ENCODE measurements around the gene SNTG2. TPM values are rescaled to one million over a fixed set of nuclear protein-coding genes. Genes with fewer than 3 reads are reported as not detected.

The SNTG2 gene
- total RNA-seq, 4 donors from 2014 or later = 9.0 to 44.6 (median 30.8) TPM

- Histone ChIP-seq H3K9me3 (no peaks in the 10 kb centered on the region), H3K27ac (no peak overlapping the region), H3K27me3 (peaks cover 0 to 29% of the 10 kb centered on the region in 2 donors), H3K4me3 (no peak overlapping the region), H3K36me3 (no peaks in the 10 kb centered on the region), H3K4me1 (peaks cover 0 to 4% (median 0%) of the 10 kb centered on the region in 4 donors)
- WGBS, 2 donors = 66 to 76% methylated on average over 21 to 24 of the region's 33 CpGs
- TF ChIP-seq POLR2A (IDR thresholded peaks at IDR 0.05) (no peak), EP300 (IDR thresholded peaks at IDR 0.05) (no peak)
- TF ChIP-seq, protein P1, sequence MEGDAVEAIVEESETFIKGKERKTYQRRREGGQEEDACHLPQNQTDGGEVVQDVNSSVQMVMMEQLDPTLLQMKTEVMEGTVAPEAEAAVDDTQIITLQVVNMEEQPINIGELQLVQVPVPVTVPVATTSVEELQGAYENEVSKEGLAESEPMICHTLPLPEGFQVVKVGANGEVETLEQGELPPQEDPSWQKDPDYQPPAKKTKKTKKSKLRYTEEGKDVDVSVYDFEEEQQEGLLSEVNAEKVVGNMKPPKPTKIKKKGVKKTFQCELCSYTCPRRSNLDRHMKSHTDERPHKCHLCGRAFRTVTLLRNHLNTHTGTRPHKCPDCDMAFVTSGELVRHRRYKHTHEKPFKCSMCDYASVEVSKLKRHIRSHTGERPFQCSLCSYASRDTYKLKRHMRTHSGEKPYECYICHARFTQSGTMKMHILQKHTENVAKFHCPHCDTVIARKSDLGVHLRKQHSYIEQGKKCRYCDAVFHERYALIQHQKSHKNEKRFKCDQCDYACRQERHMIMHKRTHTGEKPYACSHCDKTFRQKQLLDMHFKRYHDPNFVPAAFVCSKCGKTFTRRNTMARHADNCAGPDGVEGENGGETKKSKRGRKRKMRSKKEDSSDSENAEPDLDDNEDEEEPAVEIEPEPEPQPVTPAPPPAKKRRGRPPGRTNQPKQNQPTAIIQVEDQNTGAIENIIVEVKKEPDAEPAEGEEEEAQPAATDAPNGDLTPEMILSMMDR (IDR thresholded peaks at IDR 0.05) = no peak
- DNase-seq (ENCODE audit: low spot score in 2 of 2) = no peak
Observed at GRCh38 chr2:955829-956731, 5.4 kb downstream of the SNTG2 start.

DNA sequence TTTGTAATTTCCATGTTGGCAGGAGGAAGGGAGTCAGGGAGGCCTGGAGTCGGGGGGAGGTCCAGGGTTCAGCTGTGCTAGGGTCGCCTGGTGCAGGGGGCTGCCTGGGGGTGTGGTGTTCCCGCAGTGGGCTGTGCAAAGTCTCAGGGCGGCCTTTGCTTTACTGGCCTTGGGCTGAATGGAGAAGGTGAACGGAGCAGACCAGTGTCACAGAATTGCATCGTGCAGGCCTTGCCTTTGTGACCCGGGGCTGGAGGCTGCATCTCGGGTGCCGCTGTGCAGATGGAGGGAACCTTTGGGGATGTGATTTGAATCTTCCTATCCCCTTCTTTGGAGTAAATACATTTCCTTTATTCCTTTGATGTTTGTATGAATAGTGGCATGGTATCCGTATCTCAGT lies 8.8 kb downstream of the SNTG2 start:
- Histone ChIP-seq H3K27ac (no peak overlapping the region), H3K9me3 (no peaks in the 10 kb centered on the region), H3K4me1 (no peaks in the 10 kb centered on the region), H3K4me3 (no peak overlapping the region), H3K27me3 (no peaks in the 10 kb centered on the region), H3K36me3 (no peaks in the 10 kb centered on the region)
- WGBS, 2 donors = 67 to 75% methylated on average over 10 of the region's 10 CpGs
- no peak for DNase-seq (ENCODE audit: low spot score in 2 of 2)
- TF ChIP-seq POLR2A (IDR thresholded peaks at IDR 0.05) (no peak), EP300 (IDR thresholded peaks at IDR 0.05) (no peak)
- TF ChIP-seq, protein P1 (IDR thresholded peaks at IDR 0.05) = no peak

DNA sequence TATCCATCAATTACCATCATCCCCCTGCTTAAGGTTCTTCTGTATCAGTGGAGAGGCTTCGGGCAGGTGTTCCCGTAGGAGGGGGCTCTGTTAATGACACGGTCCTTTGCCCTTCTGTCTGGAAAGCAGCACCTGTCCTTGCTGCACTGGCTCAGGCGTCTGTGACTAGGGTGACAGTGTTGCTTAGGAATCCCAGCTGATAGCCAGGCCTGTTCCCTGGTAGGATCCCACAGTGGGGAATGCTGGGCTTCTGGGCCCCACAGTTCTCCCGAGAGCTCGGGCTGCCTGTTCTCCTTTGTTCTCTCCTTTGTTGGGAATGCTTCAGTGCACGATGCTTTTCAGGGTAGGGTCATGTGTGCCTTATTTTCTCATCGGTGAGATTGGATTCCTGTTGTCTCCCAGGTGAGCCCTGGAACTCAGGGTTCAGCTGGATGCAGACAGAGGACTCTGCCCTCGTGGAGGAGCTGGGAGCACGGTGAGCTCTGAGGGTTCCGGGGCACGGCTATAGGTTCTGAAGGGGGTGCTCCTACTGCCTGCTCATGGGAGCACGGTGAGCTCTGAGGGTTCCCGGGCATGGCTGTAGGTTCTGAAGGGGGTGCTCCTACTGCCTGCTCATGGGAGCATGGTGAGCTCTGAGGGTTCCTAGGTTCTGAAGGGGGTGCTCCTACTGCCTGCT lies 9.6 kb downstream of the SNTG2 start:
- H3K9me3 ChIP-seq = no peaks in the 10 kb centered on the region
- H3K4me1 ChIP-seq = no peaks in the 10 kb centered on the region
- TF ChIP-seq POLR2A (IDR thresholded peaks at IDR 0.05) (no peak), EP300 (IDR thresholded peaks at IDR 0.05) (no peak)
- TF ChIP-seq, protein P1 (IDR thresholded peaks at IDR 0.05) = no peak
- DNase-seq (ENCODE audit: low spot score in 2 of 2) = no peak
- 78 to 90% methylated on average over 14 of the region's 14 CpGs for WGBS, 2 donors
- no peaks in the 10 kb centered on the region for H3K27me3 ChIP-seq
- no peaks in the 10 kb centered on the region for H3K36me3 ChIP-seq
- H3K27ac ChIP-seq = no peak overlapping the region
- no peak overlapping the region for H3K4me3 ChIP-seq

DNA sequence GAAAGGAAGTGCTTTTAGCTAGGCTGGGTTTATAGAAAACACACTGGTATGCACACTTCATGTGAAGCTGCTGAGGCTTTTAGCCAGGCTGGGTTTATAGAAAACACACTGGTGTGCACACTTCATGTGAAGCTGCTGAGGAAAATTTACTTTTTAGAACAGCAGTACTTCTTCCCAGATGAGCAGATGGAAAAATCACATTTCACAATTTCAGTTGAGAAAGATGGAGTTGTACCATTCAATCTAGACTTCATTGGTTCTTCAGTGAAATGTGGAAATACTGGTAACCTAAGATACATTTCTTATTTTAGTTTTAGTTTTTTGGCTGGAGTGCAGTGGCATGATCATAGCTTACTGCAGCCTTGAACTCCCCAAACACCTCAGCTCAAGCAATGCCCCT lies 11.1 kb downstream of the SNTG2 start:
- Histone ChIP-seq H3K4me3 (no peak overlapping the region), H3K27me3 (no peaks in the 10 kb centered on the region), H3K27ac (no peak overlapping the region), H3K4me1 (no peaks in the 10 kb centered on the region), H3K36me3 (no peaks in the 10 kb centered on the region), H3K9me3 (no peaks in the 10 kb centered on the region)
- TF ChIP-seq, protein P1 (IDR thresholded peaks at IDR 0.05) = no peak
- TF ChIP-seq POLR2A (IDR thresholded peaks at IDR 0.05) = no peak
- no peak for TF ChIP-seq EP300 (IDR thresholded peaks at IDR 0.05)
- no peak for DNase-seq (ENCODE audit: low spot score in 2 of 2)

- Histone ChIP-seq H3K27ac (no peak overlapping the region), H3K36me3 (no peaks in the 10 kb centered on the region), H3K27me3 (no peaks in the 10 kb centered on the region), H3K4me3 (no peak overlapping the region), H3K9me3 (peaks cover 0 to 4% (median 0%) of the 10 kb centered on the region in 4 donors), H3K4me1 (no peaks in the 10 kb centered on the region)
- DNase-seq (ENCODE audit: low spot score in 2 of 2) = no peak
- 84 to 85% methylated on average over 6 of the region's 6 CpGs for WGBS, 2 donors
- no peak for TF ChIP-seq EP300 (IDR thresholded peaks at IDR 0.05)
- TF ChIP-seq, protein P1 (IDR thresholded peaks at IDR 0.05) = no peak
- TF ChIP-seq POLR2A (IDR thresholded peaks at IDR 0.05) = no peak
Observed at GRCh38 chr2:963876-964275, 13.2 kb downstream of the SNTG2 start.

Data from tibial nerve (tissue), 4 donors.